OCI-LY1 (cell line): ENCODE data around the gene DCST1.
A peak's percentile ranks its signal among the peaks of the same experiment; 100 is the strongest.

ENCODE experiments used
- H2AFZ ChIP-seq: fragments of 200-600 bp; sonication (generic), shearing (Covaris generic); 2 replicates; pipeline ENCODE4 v1.6.0; 2014; ENCODE audit warnings: antibody characterized with exemption, mild to moderate bottlenecking, low read length
- H3F3A ChIP-seq: fragments of 200-600 bp; sonication (generic), shearing (Covaris generic); 2 replicates; pipeline ENCODE4 v1.6.0; 2014; ENCODE audit warnings: mild to moderate bottlenecking, antibody characterized with exemption, low read length, moderate library complexity; ENCODE audit not compliant: insufficient read depth
- H3K27ac ChIP-seq: fragments of 200-600 bp; sonication (generic); 2 replicates; pipeline ENCODE4 v1.5.1; 2014; ENCODE audit warnings: low read length, mixed run types, mild to moderate bottlenecking, low read depth; ENCODE audit not compliant: poor library complexity, severe bottlenecking
- H3K27me3 ChIP-seq: fragments of 200-600 bp; sonication (generic); 2 replicates; pipeline ENCODE4 v1.6.0; 2014; ENCODE audit warnings: antibody characterized with exemption, mild to moderate bottlenecking, low read length, moderate library complexity; ENCODE audit not compliant: insufficient read depth
- H3K36me3 ChIP-seq: fragments of 200-600 bp; sonication (generic); 2 replicates; pipeline ENCODE4 v1.6.1; 2014; ENCODE audit warnings: mild to moderate bottlenecking, antibody characterized with exemption, low read length, moderate library complexity, mixed read lengths; ENCODE audit not compliant: insufficient read depth
- H3K4me1 ChIP-seq: fragments of 200-600 bp; sonication (generic); 2 replicates; pipeline ENCODE4 v1.5.1; 2014; ENCODE audit warnings: mild to moderate bottlenecking, low read length, moderate library complexity; ENCODE audit not compliant: insufficient read depth, severe bottlenecking
- H3K4me2 ChIP-seq: fragments of 200-600 bp; sonication (generic), shearing (Covaris generic); 2 replicates; pipeline ENCODE4 v1.6.1; 2014; ENCODE audit warnings: low read length
- H3K4me3 ChIP-seq: fragments of 200-600 bp; sonication (generic); 2 replicates; pipeline ENCODE4 v1.5.1; 2014; ENCODE audit warnings: low read length, low read depth, mild to moderate bottlenecking, mixed read lengths; ENCODE audit not compliant: poor library complexity, severe bottlenecking
- H3K79me2 ChIP-seq: fragments of 200-600 bp; shearing (Covaris generic); 2 replicates; pipeline ENCODE4 v1.6.1; 2016; ENCODE audit warnings: mixed run types, low read length, mixed read lengths; ENCODE audit not compliant: insufficient read depth
- H3K9ac ChIP-seq: fragments of 200-600 bp; sonication (generic), shearing (Covaris generic); 2 replicates; pipeline ENCODE4 v1.6.1; 2014; ENCODE audit warnings: mild to moderate bottlenecking, low read length, mixed read lengths
- H3K9me2 ChIP-seq: fragments of 200-600 bp; sonication (generic), shearing (Covaris generic); 2 replicates; pipeline ENCODE4 v1.6.1; 2014; ENCODE audit warnings: low read depth, mild to moderate bottlenecking, low read length, mixed read lengths
- H3K9me3 ChIP-seq: fragments of 200-600 bp; shearing (Covaris generic); 2 replicates; pipeline ENCODE4 v1.6.1; 2014; ENCODE audit warnings: low read length, mixed read lengths
- H4K20me1 ChIP-seq: fragments of 200-600 bp; sonication (generic), shearing (Covaris generic); 2 replicates; pipeline ENCODE4 v1.6.0; 2016; ENCODE audit warnings: mild to moderate bottlenecking, low read length; ENCODE audit not compliant: insufficient read depth
- CTCF ChIP-seq: fragments of 200-600 bp; sonication (generic), shearing (Covaris generic); IDR thresholded peaks from 2 replicates; pipeline ENCODE4 v1.5.1; 2017; ENCODE audit warnings: mild to moderate bottlenecking, antibody characterized with exemption, low read length, moderate library complexity, mixed read lengths
- EZH2 ChIP-seq: fragments of 200-600 bp; sonication (generic), shearing (Covaris generic); IDR thresholded peaks from 2 replicates; pipeline ENCODE4 v1.8.0; 2017; ENCODE audit warnings: borderline replicate concordance, mixed run types, mild to moderate bottlenecking, antibody characterized with exemption, low read length, moderate library complexity, mixed read lengths

DCST1 gene

GRCh38 chr1:155091071-155092051 is 57.7 kb downstream of the DCST1 start:
- H3K27me3 ChIP-seq = no peaks in the 10 kb centered on the region
- H3K4me2 ChIP-seq = peak overlapping the region; percentile 27; the same call in 1 of the 2 replicates
- H3K36me3 ChIP-seq = no peaks in the 10 kb centered on the region
- no peaks in the 10 kb centered on the region for H3K79me2 ChIP-seq
- H3K27ac ChIP-seq = no peak overlapping the region
- H3K9ac ChIP-seq = no peak overlapping the region
- H3K9me2 ChIP-seq = no peaks in the 10 kb centered on the region
- no peaks in the 10 kb centered on the region for H3K9me3 ChIP-seq
- no peaks in the 10 kb centered on the region for H4K20me1 ChIP-seq
- TF ChIP-seq EZH2 = no peak
- TF ChIP-seq CTCF = peak; percentile 93
- no peaks in the 10 kb centered on the region for H3F3A ChIP-seq
- no peak overlapping the region for H2AFZ ChIP-seq
- peaks cover 7% of the 10 kb centered on the region for H3K4me1 ChIP-seq
- H3K4me3 ChIP-seq = no peak overlapping the region

GRCh38 chr1:155092131-155092530 is 58.5 kb downstream of the DCST1 start:
- H3F3A ChIP-seq = no peaks in the 10 kb centered on the region
- H3K9me3 ChIP-seq = no peaks in the 10 kb centered on the region
- no peaks in the 10 kb centered on the region for H3K27me3 ChIP-seq
- peaks cover 4% of the 10 kb centered on the region for H3K4me1 ChIP-seq
- no peak overlapping the region for H3K4me2 ChIP-seq
- H3K79me2 ChIP-seq = no peaks in the 10 kb centered on the region
- H3K27ac ChIP-seq = no peak overlapping the region
- no peak overlapping the region for H2AFZ ChIP-seq
- no peaks in the 10 kb centered on the region for H3K36me3 ChIP-seq
- H3K9me2 ChIP-seq = no peaks in the 10 kb centered on the region
- H3K4me3 ChIP-seq = no peak overlapping the region
- TF ChIP-seq EZH2 (no peak), CTCF (no peak)
- H3K9ac ChIP-seq = no peak overlapping the region
- H4K20me1 ChIP-seq = no peaks in the 10 kb centered on the region

GRCh38 chr1:155092641-155093040 is 59.0 kb downstream of the DCST1 start:
- H3K9ac ChIP-seq = no peak overlapping the region
- no peak overlapping the region for H3K4me3 ChIP-seq
- no peaks in the 10 kb centered on the region for H4K20me1 ChIP-seq
- no peaks in the 10 kb centered on the region; the same call in 1 of the 2 replicates for H3K27me3 ChIP-seq
- no peak overlapping the region for H3K4me2 ChIP-seq
- no peak overlapping the region for H2AFZ ChIP-seq
- peaks cover 4% of the 10 kb centered on the region for H3K4me1 ChIP-seq
- H3K79me2 ChIP-seq = no peaks in the 10 kb centered on the region
- H3K9me3 ChIP-seq = no peaks in the 10 kb centered on the region
- no peaks in the 10 kb centered on the region for H3F3A ChIP-seq
- no peaks in the 10 kb centered on the region for H3K9me2 ChIP-seq
- no peaks in the 10 kb centered on the region for H3K36me3 ChIP-seq
- no peak overlapping the region for H3K27ac ChIP-seq
- TF ChIP-seq CTCF (no peak), EZH2 (no peak)
